Stimulated activated CD4-positive, alpha-beta T cell treated with anti-CD3 and anti-CD28 coated beads, Interleukin-1b, Interleukin-23, amount 100 ng/mL, for 48 hours (primary cell): ENCODE measurements around the gene YAE1.

Experiments used
- DNase-seq: peaks from one replicate; pipeline ENCODE4 v3.0.0-alpha.2; 2020

YAE1 gene

GRCh38 chr7:39557222-39557621, 9.0 kb upstream of the YAE1 start:
- DNase-seq: no peak

- no peak for DNase-seq
These were observed 8.3 kb upstream of the YAE1 start for GRCh38 chr7:39557911-39558310.

- DNase-seq: no peak
These were observed 5.8 kb upstream of the YAE1 start for GRCh38 chr7:39560408-39560807.

GRCh38 chr7:39560997-39561396, 5.2 kb upstream of the YAE1 start:
- no peak for DNase-seq

GRCh38 chr7:39565538-39565937, 666 bp upstream of the YAE1 start:
- DNase-seq: no peak

- no peak for DNase-seq
These were observed 1.1 kb downstream of the YAE1 start for GRCh38 chr7:39567294-39567693.

- no peak for DNase-seq
These were observed 8.6 kb downstream of the YAE1 start for GRCh38 chr7:39574673-39575349.

- DNase-seq: no peak
These were observed 11.1 kb downstream of the YAE1 start for GRCh38 chr7:39577229-39577874.

GRCh38 chr7:39580149-39580874, 14.1 kb downstream of the YAE1 start:
- peak; percentile 76 for DNase-seq

GRCh38 chr7:39582536-39582935, 16.3 kb downstream of the YAE1 start:
- DNase-seq: no peak

- no peak for DNase-seq
These were observed 17.3 kb downstream of the YAE1 start for GRCh38 chr7:39583539-39583938.

GRCh38 chr7:39587393-39587792, 21.2 kb downstream of the YAE1 start:
- DNase-seq: no peak

GRCh38 chr7:39588416-39588815, 22.2 kb downstream of the YAE1 start:
- no peak for DNase-seq

GRCh38 chr7:39589323-39590111, 23.3 kb downstream of the YAE1 start:
- DNase-seq: peak; percentile 79

- no peak for DNase-seq
These were observed 26.4 kb downstream of the YAE1 start for GRCh38 chr7:39592586-39592985.

GRCh38 chr7:39594988-39595620, 28.9 kb downstream of the YAE1 start:
- DNase-seq: no peak

- DNase-seq: no peak
These were observed 36.1 kb downstream of the YAE1 start for GRCh38 chr7:39602351-39602750.

- no peak for DNase-seq
These were observed 37.7 kb downstream of the YAE1 start for GRCh38 chr7:39603924-39604323.

- DNase-seq: no peak
These were observed 38.9 kb downstream of the YAE1 start for GRCh38 chr7:39605087-39605486.

- DNase-seq: no peak
These were observed 40.1 kb downstream of the YAE1 start for GRCh38 chr7:39606352-39606751.

- DNase-seq: no peak
These were observed 40.7 kb downstream of the YAE1 start for GRCh38 chr7:39606941-39607340.

- DNase-seq: no peak
These were observed 41.7 kb downstream of the YAE1 start for GRCh38 chr7:39607865-39608264.

GRCh38 chr7:39608278-39608677, 42.1 kb downstream of the YAE1 start:
- DNase-seq: no peak
